Measurements from ENCODE around the gene RAB10. TPM values are rescaled to one million over a fixed set of nuclear protein-coding genes. Genes with fewer than 3 reads are reported as not detected.
A peak's percentile ranks its signal among the peaks of the same experiment; 100 is the strongest.
"Not testable (repeated sequence)": the region's sequence is repeated elsewhere in the genome, so short reads cannot be mapped to it uniquely, and the experiment has no call there.

RAB10 gene
- 38.2 TPM for polyA plus RNA-seq (2012; ENCODE audit: low read depth, missing spikeins)

DNA sequence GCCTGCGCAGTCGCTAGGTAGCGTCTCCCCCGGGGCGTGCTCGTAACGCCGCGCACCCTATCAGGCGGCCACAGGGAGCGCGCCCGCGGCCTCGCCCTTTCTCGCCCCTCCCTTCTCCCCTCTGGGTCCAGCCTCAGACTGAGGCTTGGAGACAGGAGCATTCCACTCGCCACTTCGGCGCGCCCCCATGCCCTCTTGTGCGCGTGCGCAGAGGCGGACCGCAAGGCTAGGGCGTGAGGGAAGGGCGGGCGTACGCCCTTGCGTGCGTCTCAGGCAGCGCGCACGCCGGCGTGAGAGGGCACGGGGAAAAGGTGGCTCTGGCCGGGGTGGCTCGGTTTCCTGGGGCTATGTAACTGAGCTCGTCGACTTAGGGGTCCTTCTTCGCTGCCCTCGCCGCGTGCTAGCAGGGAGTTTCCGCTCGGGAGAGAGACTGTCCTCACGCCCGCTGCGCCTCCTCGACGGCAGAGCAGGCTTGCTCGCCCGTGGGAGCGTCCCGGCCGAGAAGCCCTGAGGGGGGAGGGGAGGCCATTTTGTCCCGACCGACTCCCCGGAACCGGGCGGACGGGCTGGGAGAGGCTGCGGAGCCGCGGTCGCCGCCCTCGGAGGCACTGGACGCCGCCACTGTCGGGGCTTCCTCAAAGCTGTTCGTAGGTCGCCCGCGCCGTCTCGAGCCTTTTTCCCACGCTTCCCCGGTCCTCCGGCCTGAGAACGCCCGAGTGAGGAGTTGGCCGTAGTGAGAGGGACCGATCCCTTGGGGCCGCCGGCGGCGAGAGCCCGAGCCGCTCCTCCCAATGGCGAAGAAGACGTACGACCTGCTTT lies at the start of gene RAB10:
Gene RAB10, plus strand, starts transcription at position 267 of the 819 bp plus-strand sequence. Its CDS starts 525 bp downstream, at position 792.
- peak; percentile 96 for TF ChIP-seq POLR2A (IDR thresholded peaks at IDR 0.05; ENCODE audit: low read depth, low read length)
- peak; percentile 89 for TF ChIP-seq TAF1 (IDR thresholded peaks at IDR 0.05; ENCODE audit: low read depth, low read length)
- peak; percentile 95 for TF ChIP-seq POLR2AphosphoS5 (IDR thresholded peaks at IDR 0.05; ENCODE audit: low read depth, low read length)
- peak; percentile 52 for TF ChIP-seq POU2F2 (IDR thresholded peaks at IDR 0.05; ENCODE audit: low read depth, low read length)
- TF ChIP-seq SPI1 (IDR thresholded peaks at IDR 0.05; ENCODE audit: low read depth, low read length) = 0 out of 2 replicates have a peak, but pooled peaks have one; percentile 2
- TF ChIP-seq PAX5 (IDR thresholded peaks at IDR 0.05; ENCODE audit: insufficient read depth, low read length, severe bottlenecking) = no peak
- DNase-seq (ENCODE audit: insufficient read length, low spot score) (peak; percentile 96), FAIRE-seq (peak; percentile 98)

GRCh38 chr2:25988134-25988533 lies 45.8 kb upstream of the RAB10 start:
- no peak for TF ChIP-seq SPI1 (IDR thresholded peaks at IDR 0.05; ENCODE audit: low read depth, low read length)
- DNase-seq (ENCODE audit: insufficient read length, low spot score) (no peak), FAIRE-seq (no peak)

- TF ChIP-seq PAX5 (IDR thresholded peaks at IDR 0.05; ENCODE audit: insufficient read depth, low read length, severe bottlenecking) (no peak), POLR2A (IDR thresholded peaks at IDR 0.05; ENCODE audit: low read depth, low read length) (no peak), POU2F2 (IDR thresholded peaks at IDR 0.05; ENCODE audit: low read depth, low read length) (no peak), TAF1 (IDR thresholded peaks at IDR 0.05; ENCODE audit: low read depth, low read length) (no peak), POLR2AphosphoS5 (IDR thresholded peaks at IDR 0.05; ENCODE audit: low read depth, low read length) (no peak), SPI1 (IDR thresholded peaks at IDR 0.05; ENCODE audit: low read depth, low read length) (no peak)
- no peak for FAIRE-seq
Observed at GRCh38 chr2:25989154-25989553, 44.7 kb upstream of the RAB10 start.

DNA sequence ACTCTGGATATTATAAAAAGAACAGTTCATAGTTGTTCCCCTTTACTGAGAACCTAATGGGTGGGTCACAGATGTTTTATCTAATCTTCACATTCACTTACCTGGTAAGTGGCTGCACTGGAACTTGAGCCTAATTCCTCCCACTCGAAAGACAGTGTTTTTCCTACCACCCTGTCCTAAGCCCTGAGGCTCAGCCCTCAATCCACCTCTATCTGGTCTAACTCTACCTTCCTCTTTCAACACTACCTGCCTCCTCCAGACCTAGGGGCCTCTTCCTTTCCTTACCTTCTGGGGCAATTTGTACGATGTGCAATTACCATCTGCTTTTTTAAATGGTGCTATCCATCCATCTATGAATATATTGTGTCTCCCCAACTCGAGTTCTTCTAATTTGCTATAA lies 41.9 kb upstream of the RAB10 start:
- TF ChIP-seq PAX5 (IDR thresholded peaks at IDR 0.05; ENCODE audit: insufficient read depth, low read length, severe bottlenecking) (no peak), TAF1 (IDR thresholded peaks at IDR 0.05; ENCODE audit: low read depth, low read length) (no peak), SPI1 (IDR thresholded peaks at IDR 0.05; ENCODE audit: low read depth, low read length) (no peak), POLR2A (IDR thresholded peaks at IDR 0.05; ENCODE audit: low read depth, low read length) (no peak), POLR2AphosphoS5 (IDR thresholded peaks at IDR 0.05; ENCODE audit: low read depth, low read length) (no peak), POU2F2 (IDR thresholded peaks at IDR 0.05; ENCODE audit: low read depth, low read length) (no peak)
- DNase-seq (ENCODE audit: insufficient read length, low spot score) (no peak), FAIRE-seq (no peak)

More at GRCh38 chr2:25989154-25989553, 44.7 kb upstream of the RAB10 start:
- no peak for DNase-seq (ENCODE audit: insufficient read length, low spot score)

GRCh38 chr2:25992556-25992955 lies 41.3 kb upstream of the RAB10 start:
- no peak for TF ChIP-seq PAX5 (IDR thresholded peaks at IDR 0.05; ENCODE audit: insufficient read depth, low read length, severe bottlenecking)
- TF ChIP-seq POLR2AphosphoS5 (IDR thresholded peaks at IDR 0.05; ENCODE audit: low read depth, low read length) = no peak
- no peak for TF ChIP-seq TAF1 (IDR thresholded peaks at IDR 0.05; ENCODE audit: low read depth, low read length)
- no peak for TF ChIP-seq POLR2A (IDR thresholded peaks at IDR 0.05; ENCODE audit: low read depth, low read length)
- no peak for TF ChIP-seq SPI1 (IDR thresholded peaks at IDR 0.05; ENCODE audit: low read depth, low read length)
- TF ChIP-seq POU2F2 (IDR thresholded peaks at IDR 0.05; ENCODE audit: low read depth, low read length) = no peak
- no peak for FAIRE-seq
- no peak for DNase-seq (ENCODE audit: insufficient read length, low spot score)

DNA sequence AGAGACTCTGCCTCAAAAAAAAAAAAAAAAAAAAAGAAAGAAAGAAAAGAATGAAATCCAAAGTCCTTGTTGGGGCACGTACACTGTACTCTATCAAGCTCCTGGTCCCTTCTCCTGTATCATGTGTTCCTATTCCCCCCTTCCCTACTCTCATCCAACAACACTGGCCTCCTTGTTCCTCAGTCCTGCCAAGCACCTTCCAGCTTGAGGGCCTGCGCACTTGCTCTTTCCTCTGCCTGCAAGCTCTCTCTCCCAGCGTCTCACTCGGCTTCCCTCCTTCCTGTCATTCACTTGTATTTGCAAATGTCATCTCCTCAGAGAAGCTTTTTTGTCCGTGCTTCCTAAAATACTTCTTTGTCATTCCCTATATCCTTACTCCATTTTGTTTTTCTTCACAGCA lies 40.8 kb upstream of the RAB10 start:
- FAIRE-seq (no peak), DNase-seq (ENCODE audit: insufficient read length, low spot score) (no peak)
- TF ChIP-seq SPI1 (IDR thresholded peaks at IDR 0.05; ENCODE audit: low read depth, low read length) (no peak), PAX5 (IDR thresholded peaks at IDR 0.05; ENCODE audit: insufficient read depth, low read length, severe bottlenecking) (no peak), POLR2A (IDR thresholded peaks at IDR 0.05; ENCODE audit: low read depth, low read length) (no peak), TAF1 (IDR thresholded peaks at IDR 0.05; ENCODE audit: low read depth, low read length) (no peak), POU2F2 (IDR thresholded peaks at IDR 0.05; ENCODE audit: low read depth, low read length) (no peak), POLR2AphosphoS5 (IDR thresholded peaks at IDR 0.05; ENCODE audit: low read depth, low read length) (no peak)

DNA sequence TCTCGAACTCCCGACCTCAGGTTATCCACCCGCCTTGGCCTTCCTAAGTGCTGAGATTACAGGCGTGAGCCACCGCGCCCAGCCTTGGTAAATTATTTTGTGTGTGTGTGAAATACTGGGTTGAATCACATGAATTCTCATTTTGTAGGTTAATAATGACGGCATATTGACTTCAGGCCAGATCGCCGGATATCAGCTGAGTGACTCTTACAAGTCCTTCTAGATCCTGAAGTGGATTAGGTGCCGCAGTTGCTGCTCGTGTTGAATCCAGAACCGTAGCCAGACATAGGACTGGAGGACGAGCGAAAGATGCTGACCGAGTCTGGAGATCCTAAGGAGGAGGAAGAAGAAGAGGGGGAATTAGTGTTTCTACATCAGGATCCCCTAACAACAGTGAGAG lies 39.4 kb upstream of the RAB10 start:
- TF ChIP-seq PAX5 (IDR thresholded peaks at IDR 0.05; ENCODE audit: insufficient read depth, low read length, severe bottlenecking) = no peak
- no peak for TF ChIP-seq POLR2AphosphoS5 (IDR thresholded peaks at IDR 0.05; ENCODE audit: low read depth, low read length)
- no peak for TF ChIP-seq SPI1 (IDR thresholded peaks at IDR 0.05; ENCODE audit: low read depth, low read length)
- no peak for TF ChIP-seq POU2F2 (IDR thresholded peaks at IDR 0.05; ENCODE audit: low read depth, low read length)
- no peak for TF ChIP-seq TAF1 (IDR thresholded peaks at IDR 0.05; ENCODE audit: low read depth, low read length)
- no peak for DNase-seq (ENCODE audit: insufficient read length, low spot score)
- FAIRE-seq = no peak

DNA sequence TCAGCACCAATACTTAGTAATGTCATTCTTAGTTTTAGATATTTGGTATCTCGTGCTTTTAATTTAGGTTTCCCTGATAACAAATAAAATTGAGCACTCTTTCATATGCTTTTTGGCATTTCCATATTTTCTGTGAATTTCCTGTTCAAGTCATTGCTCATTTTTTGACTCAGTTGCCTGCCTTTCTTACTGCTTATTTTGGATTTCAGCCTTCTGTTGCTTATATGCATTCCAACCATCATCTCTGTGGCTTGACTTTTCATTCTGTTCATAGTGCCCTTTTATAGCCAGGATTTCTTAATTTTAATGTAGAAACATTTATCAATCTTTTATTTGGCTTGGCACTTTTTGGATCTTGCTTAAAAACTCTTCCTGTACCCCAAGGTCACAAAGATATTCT lies 37.0 kb upstream of the RAB10 start:
- TF ChIP-seq SPI1 (IDR thresholded peaks at IDR 0.05; ENCODE audit: low read depth, low read length) = no peak
- TF ChIP-seq POLR2AphosphoS5 (IDR thresholded peaks at IDR 0.05; ENCODE audit: low read depth, low read length) = no peak
- TF ChIP-seq PAX5 (IDR thresholded peaks at IDR 0.05; ENCODE audit: insufficient read depth, low read length, severe bottlenecking) = no peak
- TF ChIP-seq TAF1 (IDR thresholded peaks at IDR 0.05; ENCODE audit: low read depth, low read length) = no peak
- FAIRE-seq (no peak), DNase-seq (ENCODE audit: insufficient read length, low spot score) (no peak)

DNA sequence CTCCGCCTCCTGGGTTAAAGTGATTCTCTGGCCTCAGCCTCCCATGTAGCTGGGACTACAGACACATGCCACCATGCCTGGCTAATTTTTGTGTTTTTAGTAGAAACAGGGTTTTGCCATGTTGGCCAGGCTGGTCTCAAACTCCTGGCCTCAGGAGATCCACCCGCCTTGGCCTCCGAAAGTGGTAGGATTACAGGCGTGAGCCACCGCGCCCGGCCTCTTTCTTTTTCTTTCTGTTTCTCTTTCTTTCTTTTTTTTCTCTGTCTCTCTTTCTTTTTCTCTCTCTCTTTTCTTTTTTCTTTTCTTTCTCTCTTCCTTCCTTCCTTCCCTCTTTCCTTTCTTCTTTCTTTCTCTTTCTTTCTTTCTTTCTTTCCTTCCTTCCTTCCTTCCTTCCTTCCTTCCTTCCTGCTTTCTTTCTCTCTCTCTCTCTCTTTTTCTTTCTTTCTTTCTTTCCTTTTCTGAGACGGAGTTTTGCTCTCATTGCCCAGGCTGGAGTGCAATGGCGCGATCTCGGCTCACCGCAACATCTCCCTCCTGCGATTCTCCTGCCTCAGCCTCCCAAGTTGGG lies 35.0 kb upstream of the RAB10 start:
- not testable (repeated sequence) for DNase-seq (ENCODE audit: insufficient read length, low spot score); FAIRE-seq

GRCh38 chr2:25999406-25999805 lies 34.5 kb upstream of the RAB10 start:
- not testable (repeated sequence) for DNase-seq (ENCODE audit: insufficient read length, low spot score); FAIRE-seq

Measured in GM12891 (cell line).